GM20000 (cell line): ENCODE results near the gene NEURL1.
"Not testable (repeated sequence)": the region's sequence is repeated elsewhere in the genome, so short reads cannot be mapped to it uniquely, and the experiment has no call there.

Source experiments
- DNase-seq: peaks from one replicate; pipeline ENCODE4 v3.0.0; 2012; ENCODE audit warnings: low spot score
- CTCF ChIP-seq: IDR thresholded peaks from 2 replicates; pipeline ENCODE4 v1.5.1; 2012; ENCODE audit warnings: mild to moderate bottlenecking, control low read depth; ENCODE audit errors: extremely low read depth, missing control alignments

NEURL1 gene

DNA sequence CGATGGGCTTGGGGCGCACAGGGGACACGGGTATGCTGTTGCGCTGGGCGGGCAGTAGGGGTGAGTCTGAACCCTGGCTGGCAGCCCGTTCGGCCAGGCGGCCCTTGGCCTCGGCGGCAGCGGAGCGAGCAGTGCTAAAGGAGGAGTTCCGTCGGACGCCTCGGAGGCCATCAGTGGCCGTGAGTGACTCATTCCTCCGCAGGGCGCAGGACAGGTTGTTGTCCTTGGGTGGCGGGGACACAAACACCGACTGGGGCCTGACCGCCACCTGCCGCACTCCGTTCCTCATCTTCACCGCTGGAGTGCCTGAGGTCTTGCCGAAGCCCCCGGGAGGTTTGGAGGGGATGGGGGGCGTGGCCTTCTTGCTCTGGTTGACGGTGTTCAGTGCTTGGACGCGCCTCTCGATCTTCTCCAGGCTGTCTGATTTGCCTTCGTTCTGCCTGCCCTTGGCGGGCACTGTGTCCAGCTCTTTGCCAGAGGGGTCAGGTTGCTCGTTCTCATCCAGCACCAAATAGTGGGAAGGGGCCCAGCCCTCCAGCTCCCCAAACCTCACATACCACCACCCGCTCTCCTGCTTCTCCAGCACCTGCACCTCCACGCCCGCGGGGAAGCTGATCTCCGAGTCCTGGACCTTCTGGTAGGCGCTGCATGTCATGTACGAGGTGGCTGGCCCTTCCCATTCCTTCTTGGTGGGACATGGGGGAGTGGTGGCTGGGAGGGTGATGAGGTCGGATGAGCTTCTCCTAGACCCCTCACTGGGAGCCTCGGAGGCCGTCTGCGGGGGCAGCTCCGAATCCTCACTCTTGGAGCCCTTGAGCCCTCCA lies 108.7 kb downstream of the NEURL1 start:
- DNase-seq: no peak
- no peak for TF ChIP-seq CTCF

DNA sequence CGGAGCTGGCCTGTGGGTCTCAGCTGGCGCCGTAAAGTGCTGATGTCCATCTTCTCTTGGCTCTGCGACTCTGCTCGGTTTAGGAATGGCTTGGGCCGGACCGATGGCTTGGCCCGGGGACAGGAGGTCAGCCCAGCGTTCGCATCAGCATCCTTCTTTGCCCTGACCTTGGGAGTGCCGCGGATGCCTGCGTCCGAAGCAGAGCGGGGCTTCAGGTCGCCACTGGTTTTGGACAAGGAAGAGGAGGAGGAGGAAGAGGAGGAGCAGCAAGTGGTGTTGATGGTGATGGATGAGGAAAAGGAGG lies 109.3 kb downstream of the NEURL1 start:
- TF ChIP-seq CTCF: no peak
- no peak for DNase-seq

- TF ChIP-seq CTCF: no peak
- DNase-seq: no peak
Measured at GRCh38 chr10:103603382-103603781, 109.9 kb downstream of the NEURL1 start.

DNA sequence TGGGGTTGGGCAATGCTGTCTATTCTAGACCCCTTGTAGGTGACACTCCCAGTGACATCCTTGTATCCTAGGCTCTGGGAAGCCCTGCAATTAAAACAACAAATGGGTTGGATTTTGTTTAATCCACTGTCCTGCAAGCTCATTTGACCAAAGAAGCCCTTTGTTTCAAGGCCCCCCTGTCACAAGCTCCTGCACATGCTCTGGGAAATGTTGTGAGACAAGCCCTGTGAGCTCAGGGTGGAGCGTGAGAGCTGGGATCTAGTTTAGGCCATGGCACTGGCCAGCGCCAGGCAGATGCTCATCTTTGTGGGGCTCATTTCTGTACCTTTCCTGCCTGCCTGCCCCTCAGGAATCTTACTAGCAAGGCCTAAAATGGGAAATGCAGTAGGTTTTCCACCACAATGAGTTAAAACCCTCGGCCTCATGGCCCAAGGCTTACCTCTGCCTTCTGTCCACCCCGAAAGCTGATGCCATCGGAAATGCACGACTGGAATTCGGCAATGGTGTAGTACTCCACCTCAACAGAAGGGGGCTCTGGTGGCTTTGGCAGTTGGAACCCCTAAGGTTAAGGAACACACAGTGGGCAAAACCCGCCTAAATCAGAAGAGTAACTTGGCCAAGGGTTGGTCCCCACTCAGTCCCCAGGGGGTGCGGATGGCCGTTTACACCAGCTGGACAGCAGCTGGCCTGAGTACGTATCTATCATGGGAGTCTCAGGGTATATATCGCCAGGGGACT lies 112.0 kb downstream of the NEURL1 start:
- peak; percentile 81 for DNase-seq
- peak; percentile 51 for TF ChIP-seq CTCF

- not testable (repeated sequence) for DNase-seq
Measured at GRCh38 chr10:103606097-103606438, 112.6 kb downstream of the NEURL1 start.

DNA sequence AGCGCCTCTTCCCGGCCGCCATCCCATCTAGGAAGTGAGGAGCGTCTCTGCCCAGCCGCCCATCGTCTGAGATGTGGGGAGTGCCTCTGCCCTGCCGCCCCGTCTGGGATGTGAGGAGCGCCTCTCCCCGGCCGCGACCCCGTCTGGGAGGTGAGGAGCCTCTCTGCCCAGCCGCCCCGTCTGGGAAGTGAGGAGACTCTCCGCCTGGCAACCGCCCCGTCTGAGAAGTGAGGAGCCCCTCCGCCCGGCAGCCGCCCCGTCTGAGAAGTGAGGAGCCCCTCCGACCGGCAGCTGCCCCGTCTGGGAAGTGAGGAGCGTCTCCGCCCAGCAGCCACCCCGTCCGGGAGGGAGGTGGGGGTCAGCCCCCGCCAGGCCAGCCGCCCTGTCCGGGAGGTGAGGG lies 113.5 kb downstream of the NEURL1 start:
- DNase-seq: not testable (repeated sequence)

DNA sequence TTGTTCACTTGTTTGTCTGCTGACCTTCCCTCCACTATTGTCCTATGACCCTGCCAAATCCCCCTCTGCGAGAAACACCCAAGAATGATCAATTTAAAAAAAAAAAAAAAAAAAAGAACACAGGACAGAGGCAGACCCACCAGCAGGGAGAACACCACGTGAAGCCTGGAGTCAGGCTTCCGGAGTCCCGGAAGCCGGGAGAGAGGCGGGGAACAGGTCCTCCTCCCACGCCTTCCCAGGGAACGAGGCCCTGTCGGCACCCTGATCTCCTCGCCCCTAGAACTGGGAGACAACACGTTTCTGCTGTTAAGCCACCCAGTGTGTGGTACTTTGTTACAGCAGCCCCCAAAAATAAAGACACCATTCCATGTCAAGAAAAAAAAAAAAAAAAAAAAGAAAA lies 114.6 kb downstream of the NEURL1 start:
- not testable (repeated sequence) for DNase-seq

DNA sequence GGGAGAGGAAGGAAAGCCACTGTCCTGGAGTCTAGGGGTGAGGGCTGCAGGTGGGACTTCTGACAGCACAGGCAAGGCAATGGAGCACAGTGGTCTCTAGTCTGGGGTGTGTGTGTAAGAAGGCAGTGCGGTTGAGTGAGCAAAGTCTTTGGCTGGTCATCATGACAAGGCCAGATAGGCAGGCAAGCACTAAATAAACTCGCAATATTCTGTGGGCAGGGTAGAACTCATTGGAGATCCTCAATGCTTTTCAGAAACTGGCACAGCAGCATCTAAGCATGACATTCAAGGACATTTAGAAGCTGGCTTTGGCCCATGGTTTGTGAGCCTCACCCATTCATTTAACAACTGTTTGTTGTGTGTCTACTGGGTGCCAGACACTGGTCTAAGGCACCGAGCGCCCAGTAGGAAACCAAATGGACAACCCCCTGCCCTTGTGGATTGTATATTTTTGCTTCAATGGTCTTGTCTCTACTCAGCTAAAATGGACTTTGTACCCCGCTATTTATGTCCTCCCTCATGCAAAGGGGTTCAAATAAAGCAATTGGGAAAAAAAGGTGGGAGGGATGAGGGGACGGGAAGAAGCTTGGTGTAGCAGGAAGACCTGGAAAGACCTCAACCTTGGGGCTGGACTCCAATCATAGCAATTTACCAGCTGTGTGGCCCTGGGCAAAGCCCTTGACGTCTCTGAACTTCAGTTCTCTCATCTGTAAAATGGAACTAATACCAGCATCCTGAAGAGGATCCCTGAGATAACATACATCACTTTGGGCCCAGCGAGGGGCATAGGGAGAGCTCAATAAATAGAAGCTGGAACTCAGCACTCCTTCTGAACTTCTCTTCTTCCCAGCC lies 116.0 kb downstream of the NEURL1 start:
- no peak for TF ChIP-seq CTCF
- DNase-seq: no peak
